HepG2 (cell line): Measurements from ENCODE around the gene ABHD17A. TPM values are rescaled to one million over a fixed set of nuclear protein-coding genes. Genes with fewer than 3 reads are reported as not detected.

ENCODE experiments used
- EHMT2 ChIP-seq: fragments of 200-600 bp; sonication (generic); IDR thresholded peaks from 2 replicates; pipeline ENCODE4 v1.7.0; 2017; ENCODE audit warnings: antibody characterized with exemption, low read depth, low read length, borderline replicate concordance
- FLYWCH1 ChIP-seq: sonication (generic); formaldehyde crosslinking; IDR thresholded peaks from 2 replicates; pipeline ENCODE4 v1.8.1; 2023; ENCODE audit warnings: mild to moderate bottlenecking, missing genetic modification reagents
- NCOA5 ChIP-seq: sonication (generic); formaldehyde crosslinking; IDR thresholded peaks from 2 replicates; pipeline ENCODE4 v1.4.0; 2020; ENCODE audit warnings: missing genetic modification reagents
- NFYC ChIP-seq: IDR thresholded peaks from 2 replicates; pipeline ENCODE4 v1.6.1; 2016; ENCODE audit warnings: missing genetic modification reagents, missing compliant biosample characterization
- RERE ChIP-seq: IDR thresholded peaks from 2 replicates; pipeline ENCODE4 v1.6.1; 2016; ENCODE audit warnings: low read depth, missing genetic modification reagents, missing compliant biosample characterization
- RXRB ChIP-seq: IDR thresholded peaks from 2 replicates; pipeline ENCODE4 v1.6.1; 2016; ENCODE audit warnings: borderline replicate concordance, missing genetic modification reagents, missing compliant biosample characterization
- SCMH1 ChIP-seq: sonication (generic); formaldehyde crosslinking; IDR thresholded peaks from 2 replicates; pipeline ENCODE4 v1.9.0; 2021; ENCODE audit warnings: missing genetic modification reagents, mild to moderate bottlenecking, borderline replicate concordance
- SMAD1 ChIP-seq: sonication (generic); formaldehyde crosslinking; IDR thresholded peaks from 2 replicates; pipeline ENCODE4 v1.4.0; 2020; ENCODE audit warnings: missing genetic modification reagents, low read depth, mild to moderate bottlenecking, borderline replicate concordance
- SMARCE1 ChIP-seq: fragments of 450-650 bp; IDR thresholded peaks from 2 replicates; pipeline ENCODE4 v1.6.1; 2017; ENCODE audit warnings: borderline replicate concordance
- TRIM22 ChIP-seq: fragments of 450-650 bp; IDR thresholded peaks from 2 replicates; pipeline ENCODE4 v1.6.1; 2017
- ZNF441 ChIP-seq: sonication (generic); formaldehyde crosslinking; IDR thresholded peaks from 2 replicates; pipeline ENCODE4 v1.7.0; 2021; ENCODE audit warnings: missing genetic modification reagents, borderline replicate concordance
- ZNF629 ChIP-seq: sonication (generic); formaldehyde crosslinking; conservative IDR thresholded peaks from 2 replicates; pipeline ENCODE4 v1.5.0; 2020; ENCODE audit warnings: missing genetic modification reagents
- ZNF7 ChIP-seq: IDR thresholded peaks from 2 replicates; pipeline ENCODE4 v1.6.1; 2016; ENCODE audit warnings: missing biosample characterization, missing genetic modification reagents
- ZXDC ChIP-seq: sonication (generic); formaldehyde crosslinking; IDR thresholded peaks from 2 replicates; pipeline ENCODE4 v1.5.0; 2020; ENCODE audit warnings: mild to moderate bottlenecking, missing genetic modification reagents
- polyA plus RNA-seq, 8 experiments: library from polyadenylated mRNA; depleted of rRNA in 3 of 8; stranded (reverse) in 7 of 8; unstranded in 1 of 8; fragments of >200 nt; fragmentation: Illumina TruSeq in 4 of 8; extraction: Trizol in 4 of 8; gene quantifications; 2 replicates each; pipeline versions ENCODE4 v1.2.1 to v1.2.3, GENCODE V29; 2011 to 2016; ENCODE audit warnings: low read depth in 4 of 8, missing spikeins in 1 of 8, mixed read lengths in 1 of 8; ENCODE audit not compliant: insufficient read depth in 1 of 8
- total RNA-seq, 5 experiments: library from RNA; depleted of rRNA; stranded (reverse); fragments of >200 nt; fragmentation: Illumina TruSeq; extraction: Trizol; gene quantifications; 2 replicates each; pipeline ENCODE4 v1.2.3, GENCODE V29; 2016; ENCODE audit warnings: low read depth in 1 of 5
- TF ChIP-seq, protein P1 (sequence below): IDR thresholded peaks from 2 replicates; pipeline ENCODE4 v1.6.1; 2016; ENCODE audit warnings: low read depth
- TF ChIP-seq, protein P2 (sequence below): fragments of 450-650 bp; IDR thresholded peaks from 2 replicates; pipeline ENCODE4 v1.6.1; 2016

Gene ABHD17A
- total and polyA plus RNA-seq, 2 of the 13 experiments (the other 11 are each of a cell fraction or from before 2014, with no cell fraction given): 27.7 to 40.8 TPM

DNA sequence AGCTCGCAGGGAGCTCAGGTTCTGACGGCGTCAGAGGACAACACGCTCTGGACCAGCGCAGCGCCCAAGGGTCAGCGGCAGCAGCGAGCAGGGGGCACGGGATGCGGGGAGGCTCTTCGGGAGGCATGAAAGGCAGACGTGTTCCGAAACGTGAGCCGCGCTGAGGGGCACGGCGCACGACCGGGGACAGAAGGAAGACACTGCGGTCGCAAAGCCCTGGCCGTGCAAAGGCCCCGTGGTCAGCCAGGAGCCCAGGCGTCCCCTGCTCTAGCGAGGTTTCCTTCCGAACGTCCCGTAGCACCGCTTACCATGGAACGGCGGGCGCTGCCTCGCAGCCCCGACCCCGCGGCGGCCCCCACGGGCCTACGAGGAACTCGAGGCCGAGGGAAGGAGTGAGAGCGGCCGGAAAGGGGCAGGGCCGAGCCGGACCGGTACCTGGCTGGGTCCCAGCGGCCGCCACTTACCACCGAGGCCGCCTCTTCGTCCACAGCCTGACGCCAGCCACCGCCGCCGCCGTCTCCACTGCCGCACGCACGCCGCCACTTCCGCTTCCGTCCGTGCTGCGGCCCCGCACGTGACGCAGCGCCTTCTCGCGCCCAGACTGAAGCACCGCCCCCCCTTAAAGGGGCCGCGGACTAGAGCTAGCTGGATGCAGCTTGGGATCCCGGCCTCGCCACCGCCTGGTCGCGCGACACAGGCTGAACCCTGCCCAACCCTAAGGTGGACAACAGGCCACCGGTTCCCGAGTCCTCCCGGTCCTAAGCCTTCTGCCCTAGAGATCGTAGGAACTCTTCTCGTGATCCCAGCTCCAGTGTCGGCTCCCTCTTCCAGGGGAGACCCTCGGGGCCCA lies 9.4 kb downstream of the ABHD17A start (continued):
- 0 out of 2 replicates have a peak, but pooled peaks have one; percentile 37 for TF ChIP-seq RERE (CRISPR knock-in tag)
- 0 out of 2 replicates have a peak, but pooled peaks have one; percentile 13 for TF ChIP-seq ZNF629 (CRISPR knock-in tag)
- TF ChIP-seq, protein P1, sequence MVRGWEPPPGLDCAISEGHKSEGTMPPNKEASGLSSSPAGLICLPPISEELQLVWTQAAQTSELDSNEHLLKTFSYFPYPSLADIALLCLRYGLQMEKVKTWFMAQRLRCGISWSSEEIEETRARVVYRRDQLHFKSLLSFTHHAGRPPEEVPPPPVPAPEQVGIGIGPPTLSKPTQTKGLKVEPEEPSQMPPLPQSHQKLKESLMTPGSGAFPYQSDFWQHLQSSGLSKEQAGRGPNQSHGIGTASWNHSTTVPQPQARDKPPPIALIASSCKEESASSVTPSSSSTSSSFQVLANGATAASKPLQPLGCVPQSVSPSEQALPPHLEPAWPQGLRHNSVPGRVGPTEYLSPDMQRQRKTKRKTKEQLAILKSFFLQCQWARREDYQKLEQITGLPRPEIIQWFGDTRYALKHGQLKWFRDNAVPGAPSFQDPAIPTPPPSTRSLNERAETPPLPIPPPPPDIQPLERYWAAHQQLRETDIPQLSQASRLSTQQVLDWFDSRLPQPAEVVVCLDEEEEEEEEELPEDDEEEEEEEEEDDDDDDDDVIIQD: peak; percentile 36; the same call in 1 of the 2 replicates
- 0 out of 2 replicates have a peak, but pooled peaks have one; percentile 20 for TF ChIP-seq ZNF441
- TF ChIP-seq SMAD1 (CRISPR knock-in tag): peak; percentile 98
- TF ChIP-seq, protein P2, sequence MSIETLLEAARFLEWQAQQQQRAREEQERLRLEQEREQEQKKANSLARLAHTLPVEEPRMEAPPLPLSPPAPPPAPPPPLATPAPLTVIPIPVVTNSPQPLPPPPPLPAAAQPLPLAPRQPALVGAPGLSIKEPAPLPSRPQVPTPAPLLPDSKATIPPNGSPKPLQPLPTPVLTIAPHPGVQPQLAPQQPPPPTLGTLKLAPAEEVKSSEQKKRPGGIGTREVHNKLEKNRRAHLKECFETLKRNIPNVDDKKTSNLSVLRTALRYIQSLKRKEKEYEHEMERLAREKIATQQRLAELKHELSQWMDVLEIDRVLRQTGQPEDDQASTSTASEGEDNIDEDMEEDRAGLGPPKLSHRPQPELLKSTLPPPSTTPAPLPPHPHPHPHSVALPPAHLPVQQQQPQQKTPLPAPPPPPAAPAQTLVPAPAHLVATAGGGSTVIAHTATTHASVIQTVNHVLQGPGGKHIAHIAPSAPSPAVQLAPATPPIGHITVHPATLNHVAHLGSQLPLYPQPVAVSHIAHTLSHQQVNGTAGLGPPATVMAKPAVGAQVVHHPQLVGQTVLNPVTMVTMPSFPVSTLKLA: peak; percentile 84
- no peak for TF ChIP-seq TRIM22
- TF ChIP-seq NFYC (CRISPR knock-in tag): peak; percentile 46
- TF ChIP-seq ZXDC (CRISPR knock-in tag): peak; percentile 36
- no peak for TF ChIP-seq EHMT2
- TF ChIP-seq ZNF7 (CRISPR knock-in tag): no peak
- TF ChIP-seq NCOA5: no peak
- TF ChIP-seq SMARCE1: no peak
- TF ChIP-seq FLYWCH1 (CRISPR knock-in tag): peak; percentile 89; the same call in 1 of the 2 replicates
- TF ChIP-seq SCMH1 (CRISPR knock-in tag): no peak
- TF ChIP-seq RXRB (CRISPR knock-in tag): peak; percentile 55; the same call in 1 of the 2 replicates
